A204.1 (cell line): ENCODE results near the gene CAMK2B.

Experiments
- FAIRE-seq: peaks from 2 replicates; lab custom pipeline; 2012; peaks lifted over from hg19 to GRCh38; lab: Jason Lieb, UNC

The CAMK2B gene

GRCh38 chr7:44256459-44256858 lies 68.9 kb downstream of the CAMK2B start:
- no peak for FAIRE-seq

GRCh38 chr7:44251881-44252280 lies 73.5 kb downstream of the CAMK2B start:
- FAIRE-seq, result no peak

GRCh38 chr7:44251269-44251668 lies 74.1 kb downstream of the CAMK2B start:
- FAIRE-seq, result no peak

- no peak for FAIRE-seq
Observed at GRCh38 chr7:44249639-44250234, 75.7 kb downstream of the CAMK2B start.

GRCh38 chr7:44247868-44248651 lies 77.3 kb downstream of the CAMK2B start:
- no peak for FAIRE-seq

- FAIRE-seq, result no peak
Observed at GRCh38 chr7:44246396-44247113, 78.8 kb downstream of the CAMK2B start.

GRCh38 chr7:44244282-44244681 lies 81.1 kb downstream of the CAMK2B start:
- FAIRE-seq, result no peak

- no peak for FAIRE-seq
Observed at GRCh38 chr7:44242091-44242490, 83.3 kb downstream of the CAMK2B start.

GRCh38 chr7:44240983-44241510 lies 84.3 kb downstream of the CAMK2B start:
- no peak for FAIRE-seq

GRCh38 chr7:44240376-44240775 lies 85.0 kb downstream of the CAMK2B start:
- no peak for FAIRE-seq

GRCh38 chr7:44239361-44239760 lies 86.0 kb downstream of the CAMK2B start:
- no peak for FAIRE-seq

GRCh38 chr7:44238116-44238695 lies 87.2 kb downstream of the CAMK2B start:
- no peak for FAIRE-seq

GRCh38 chr7:44237696-44238095 lies 87.7 kb downstream of the CAMK2B start:
- FAIRE-seq, result no peak

- no peak for FAIRE-seq
Observed at GRCh38 chr7:44236333-44236728, 89.1 kb downstream of the CAMK2B start.

GRCh38 chr7:44235582-44236332 lies 89.6 kb downstream of the CAMK2B start:
- no peak for FAIRE-seq

GRCh38 chr7:44235066-44235465 lies 90.3 kb downstream of the CAMK2B start:
- FAIRE-seq, result no peak

- no peak for FAIRE-seq
Observed at GRCh38 chr7:44232901-44233715, 92.3 kb downstream of the CAMK2B start.

- no peak for FAIRE-seq
Observed at GRCh38 chr7:44232396-44232795, 93.0 kb downstream of the CAMK2B start.

- FAIRE-seq, result no peak
Observed at GRCh38 chr7:44231088-44231487, 94.3 kb downstream of the CAMK2B start.

GRCh38 chr7:44230286-44230685 lies 95.1 kb downstream of the CAMK2B start:
- no peak for FAIRE-seq

- no peak for FAIRE-seq
Observed at GRCh38 chr7:44229546-44230105, 95.8 kb downstream of the CAMK2B start.
